HPDE6-E6E7 (cell line): ENCODE measurements around the gene MACROD2.

Experiments used
- DNase-seq: peaks from one replicate; pipeline ENCODE4 v3.0.0; 2011; ENCODE audit warnings: missing footprints; ENCODE audit errors: extremely low spot score

The MACROD2 gene

DNA sequence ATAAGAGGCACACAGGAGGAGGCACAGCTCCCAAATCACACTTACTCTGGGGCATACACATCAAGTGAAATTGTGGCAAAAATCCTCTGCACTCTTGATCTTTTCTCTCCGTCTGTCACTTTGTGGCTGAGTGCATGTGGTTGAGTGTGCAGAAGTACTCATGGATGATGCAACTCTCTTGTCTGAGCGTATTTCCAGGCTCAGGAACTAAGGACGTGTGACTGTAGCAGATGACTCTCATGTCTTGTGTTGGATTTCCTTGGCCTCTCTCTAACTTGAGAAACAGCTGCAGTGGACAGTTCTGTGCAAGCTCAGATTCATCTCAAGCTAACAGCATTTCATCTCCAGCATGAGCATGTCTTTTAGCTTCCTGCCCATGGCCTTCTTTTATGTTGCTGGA is 587.5 kb downstream of the MACROD2 start:
- no peak for DNase-seq

GRCh38 chr20:14583413-14583812 is 588.1 kb downstream of the MACROD2 start:
- peak; percentile 88 for DNase-seq

- DNase-seq: no peak
Measured at GRCh38 chr20:14589383-14589782, 594.1 kb downstream of the MACROD2 start.

DNA sequence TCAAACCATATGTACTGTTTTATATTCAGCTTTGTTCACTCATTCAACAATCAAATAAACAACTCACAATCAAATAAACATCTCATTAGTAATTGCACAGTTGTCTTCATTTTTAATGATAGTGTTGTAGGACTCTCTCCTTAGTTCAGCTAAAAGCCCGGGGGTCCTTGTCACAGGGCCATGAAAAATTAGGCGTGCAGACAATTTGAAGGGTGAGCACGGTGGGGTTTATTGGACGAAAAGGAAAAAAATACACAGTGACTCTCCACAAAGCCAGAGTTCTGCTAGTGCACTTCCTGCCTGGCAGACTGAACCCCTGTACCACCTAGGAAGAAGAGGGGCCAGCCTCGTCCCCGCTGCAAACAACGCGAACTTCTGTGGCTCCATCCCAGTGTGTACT is 599.7 kb downstream of the MACROD2 start:
- no peak for DNase-seq

GRCh38 chr20:14597206-14597715 is 601.9 kb downstream of the MACROD2 start:
- no peak for DNase-seq

GRCh38 chr20:14599613-14600012 is 604.3 kb downstream of the MACROD2 start:
- DNase-seq: no peak

- DNase-seq: no peak
Measured at GRCh38 chr20:14600527-14600926, 605.2 kb downstream of the MACROD2 start.

GRCh38 chr20:14604143-14604542 is 608.8 kb downstream of the MACROD2 start:
- no peak for DNase-seq

- no peak for DNase-seq
Measured at GRCh38 chr20:14609328-14610221, 614.3 kb downstream of the MACROD2 start.

GRCh38 chr20:14611479-14611878 is 616.2 kb downstream of the MACROD2 start:
- no peak for DNase-seq

DNA sequence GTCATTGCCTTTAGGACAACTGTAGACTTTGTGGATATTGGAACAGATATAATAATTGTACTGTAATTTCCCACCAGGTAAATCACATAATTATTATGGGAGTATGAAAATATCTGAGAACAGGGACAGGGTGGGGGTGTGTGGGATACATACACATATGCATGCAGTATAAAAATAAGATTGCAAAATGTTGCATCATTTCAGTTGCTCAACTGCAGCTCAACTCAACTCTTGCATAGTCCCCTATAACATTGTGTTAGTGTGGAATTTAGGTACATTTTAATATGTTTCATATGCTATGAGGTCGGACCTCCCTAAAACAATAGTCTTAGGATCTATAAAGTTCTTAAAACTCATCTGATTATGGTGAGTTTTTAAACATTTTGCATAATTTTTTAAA is 617.1 kb downstream of the MACROD2 start:
- DNase-seq: no peak

DNA sequence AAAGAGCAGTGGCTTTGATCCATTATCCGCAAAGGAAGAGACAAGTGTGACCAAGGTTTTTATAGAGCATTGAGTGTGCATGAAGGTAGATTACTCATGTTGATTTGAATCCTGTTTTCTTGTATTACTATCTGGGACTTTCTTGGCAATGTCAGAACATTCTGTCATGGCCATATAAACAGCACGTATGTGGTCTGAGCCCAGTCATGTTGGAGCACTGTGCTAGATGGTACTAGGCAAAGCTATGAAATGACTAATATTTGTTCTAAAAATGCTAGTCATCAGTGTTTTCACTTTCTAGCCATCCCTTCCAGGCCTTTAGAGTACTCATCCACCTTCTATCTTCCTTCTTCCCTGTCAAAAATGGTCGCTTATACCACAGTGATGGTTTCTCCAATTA is 620.7 kb downstream of the MACROD2 start:
- no peak for DNase-seq

GRCh38 chr20:14617123-14617522 is 621.8 kb downstream of the MACROD2 start:
- peak; percentile 16 for DNase-seq

DNA sequence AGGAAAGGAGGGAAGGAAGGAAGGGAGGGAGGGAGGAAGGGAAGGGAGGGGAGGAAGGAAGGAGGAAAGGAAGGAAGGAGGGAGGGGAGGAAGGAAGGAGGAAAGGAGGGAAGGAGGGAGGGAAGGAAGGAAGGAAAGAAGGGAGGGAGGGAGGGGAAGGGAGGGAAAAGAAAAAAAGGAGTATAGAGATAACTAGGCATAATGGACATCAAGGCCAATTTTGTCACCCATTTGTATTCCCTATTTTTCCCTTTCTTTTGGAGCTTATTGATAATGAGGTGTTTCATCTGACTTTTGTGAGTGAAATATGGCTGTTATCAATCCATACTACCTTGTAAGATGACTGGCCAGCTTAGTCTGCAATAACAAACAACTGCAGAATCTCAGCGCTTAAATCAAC is 624.1 kb downstream of the MACROD2 start:
- DNase-seq: no peak

GRCh38 chr20:14622796-14623195 is 627.5 kb downstream of the MACROD2 start:
- DNase-seq: peak; percentile 85

DNA sequence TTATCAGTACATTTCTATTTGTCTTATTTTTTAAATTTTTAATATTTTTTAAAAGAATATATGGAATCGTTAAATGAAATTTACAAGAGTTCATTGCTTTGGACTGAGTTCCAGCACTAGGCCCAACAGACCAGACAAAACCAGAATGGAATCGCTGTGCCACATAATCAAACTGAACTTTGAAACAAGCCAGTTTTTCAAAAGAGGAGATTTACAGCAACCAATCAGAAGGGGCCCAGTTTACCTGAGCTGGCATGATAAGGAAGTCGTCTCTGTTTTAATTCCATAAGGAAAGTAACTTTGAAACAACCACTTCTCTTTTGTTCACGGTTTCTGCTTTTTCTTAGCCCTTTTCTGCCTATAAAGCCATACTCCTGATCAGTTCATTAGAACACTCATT is 635.7 kb downstream of the MACROD2 start:
- no peak for DNase-seq

DNA sequence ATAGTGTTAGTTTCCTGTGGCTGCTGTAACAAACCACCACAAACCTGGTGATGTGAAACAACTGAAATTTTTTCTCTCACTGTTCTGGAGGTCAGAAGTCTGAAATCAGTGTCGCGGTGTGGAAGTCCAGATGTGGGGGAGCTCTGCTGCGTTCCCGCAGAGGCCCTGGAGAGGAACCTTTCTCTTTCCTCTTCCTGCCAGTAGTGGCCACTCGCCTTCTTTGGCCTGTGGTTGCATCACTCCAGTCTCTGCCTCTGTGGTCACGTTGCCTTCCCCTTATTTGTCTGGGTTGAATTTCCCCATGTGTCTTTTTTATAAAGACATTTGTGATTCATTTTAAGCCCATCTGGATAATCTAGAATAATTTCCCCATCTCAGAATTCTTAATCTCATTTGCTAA is 637.6 kb downstream of the MACROD2 start:
- no peak for DNase-seq

GRCh38 chr20:14633507-14633906 is 638.2 kb downstream of the MACROD2 start:
- DNase-seq: no peak

- DNase-seq: peak; percentile 29
Measured at GRCh38 chr20:14634665-14635064, 639.3 kb downstream of the MACROD2 start.

DNA sequence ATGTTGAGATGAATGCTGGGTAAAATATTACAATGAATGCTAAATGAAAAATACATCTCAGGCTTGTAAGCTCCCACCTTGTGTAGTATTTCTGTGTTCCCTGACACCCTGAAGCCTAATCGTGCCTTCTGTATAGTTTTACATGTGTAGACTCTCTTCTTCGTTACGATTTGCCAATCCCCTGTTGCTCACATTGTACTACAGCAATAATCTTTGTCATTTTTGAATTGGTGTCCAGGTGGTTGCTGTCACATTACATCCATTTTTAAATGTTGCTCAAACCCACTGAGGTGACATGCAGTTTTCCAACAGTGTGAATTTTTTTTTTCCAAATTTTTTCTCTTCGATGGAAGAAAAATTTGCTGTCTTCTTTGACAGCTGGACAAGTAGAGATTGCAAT is 642.1 kb downstream of the MACROD2 start:
- no peak for DNase-seq

DNA sequence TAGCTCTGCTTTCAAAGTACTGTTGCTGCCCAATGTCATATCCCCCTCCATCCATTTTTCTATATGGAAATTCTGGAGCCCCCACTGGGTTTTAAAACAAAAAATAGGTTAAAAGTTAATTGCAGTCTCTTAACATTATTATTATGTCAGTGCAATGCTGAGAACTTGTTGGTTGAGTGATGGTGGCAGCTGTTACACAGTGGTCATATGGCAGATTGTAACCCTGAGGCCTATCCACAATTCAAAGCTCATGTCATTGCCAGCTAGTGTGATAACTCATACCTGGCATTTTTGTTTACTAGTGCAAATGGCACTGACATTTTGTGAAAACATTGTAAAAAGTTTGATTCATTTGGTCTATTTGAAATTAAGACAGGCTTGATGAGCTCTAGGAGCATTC is 647.8 kb downstream of the MACROD2 start:
- DNase-seq: no peak

GRCh38 chr20:14643556-14643955 is 648.2 kb downstream of the MACROD2 start:
- no peak for DNase-seq

DNA sequence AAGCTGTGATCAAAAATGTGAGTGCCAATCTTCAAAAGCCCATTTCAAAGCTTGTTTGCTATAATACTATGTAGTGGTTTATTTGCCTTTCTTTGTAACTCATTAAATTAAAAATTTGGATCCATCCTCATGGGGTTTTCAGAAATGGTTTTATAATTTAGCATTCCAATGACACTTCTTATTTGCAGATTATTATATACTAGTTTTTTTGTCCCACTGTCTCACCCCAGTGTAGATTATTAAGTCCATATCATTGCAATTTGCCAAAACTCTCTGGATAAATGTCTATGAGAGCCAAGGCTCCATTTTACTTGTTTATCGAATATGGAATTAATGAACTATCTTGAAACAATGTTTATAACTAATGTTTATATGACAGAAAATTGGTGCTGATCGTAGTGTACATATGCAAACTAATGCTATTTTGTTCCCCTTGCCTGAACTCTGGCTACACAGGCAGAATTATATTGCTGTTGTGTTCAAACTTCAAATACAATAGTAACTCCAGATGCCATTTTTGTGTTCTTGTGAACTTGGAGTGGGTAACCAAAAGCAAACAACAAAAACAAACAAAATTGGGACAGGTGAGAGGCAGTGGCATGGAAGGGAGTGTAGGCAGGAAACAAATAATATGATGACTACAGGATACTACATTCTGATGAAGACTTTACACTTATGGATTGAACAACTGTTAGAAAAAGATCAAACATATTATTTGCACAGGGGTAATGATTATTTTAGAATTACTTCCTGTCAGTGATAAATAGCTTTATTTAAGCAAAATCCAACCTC is 649.2 kb downstream of the MACROD2 start:
- DNase-seq: no peak
